Liver (tissue), 3 donors: ENCODE measurements around the gene NOS1.

ENCODE experiments used
- JUND ChIP-seq, 2 donors: IDR thresholded peaks; 2 replicates each; pipeline ENCODE4 v1.6.1; 2016; ENCODE audit warnings: antibody characterized with exemption in 2 of 2
- NR2F2 ChIP-seq: IDR thresholded peaks from 2 replicates; pipeline ENCODE4 v1.6.1; 2016; ENCODE audit warnings: antibody characterized with exemption
- RAD21 ChIP-seq, 2 donors: IDR thresholded peaks; 2 replicates each; pipeline ENCODE4 v1.6.1; 2016; ENCODE audit warnings: antibody characterized with exemption in 2 of 2, mild to moderate bottlenecking in 2 of 2
- TF ChIP-seq, protein P1 (sequence below): fragments of 150-350 bp; IDR thresholded peaks from 2 replicates; pipeline ENCODE4 v1.5.1; 2017; ENCODE audit warnings: improper control_type of control experiment, low read depth, low read length; ENCODE audit not compliant: missing input control
- TF ChIP-seq, protein P2 (sequence below): IDR thresholded peaks from 2 replicates; pipeline ENCODE4 v1.6.1; 2016; ENCODE audit warnings: antibody characterized with exemption
- TF ChIP-seq, protein P3 (sequence below): IDR thresholded peaks from 2 replicates; pipeline ENCODE4 v1.6.1; 2016; ENCODE audit warnings: antibody characterized with exemption
- TF ChIP-seq, protein P4 (sequence below): IDR thresholded peaks from 2 replicates; pipeline ENCODE4 v1.6.1; 2016; ENCODE audit warnings: antibody characterized with exemption, mild to moderate bottlenecking
- donor health status: healthy.
- donor health status: healthy.

DNA sequence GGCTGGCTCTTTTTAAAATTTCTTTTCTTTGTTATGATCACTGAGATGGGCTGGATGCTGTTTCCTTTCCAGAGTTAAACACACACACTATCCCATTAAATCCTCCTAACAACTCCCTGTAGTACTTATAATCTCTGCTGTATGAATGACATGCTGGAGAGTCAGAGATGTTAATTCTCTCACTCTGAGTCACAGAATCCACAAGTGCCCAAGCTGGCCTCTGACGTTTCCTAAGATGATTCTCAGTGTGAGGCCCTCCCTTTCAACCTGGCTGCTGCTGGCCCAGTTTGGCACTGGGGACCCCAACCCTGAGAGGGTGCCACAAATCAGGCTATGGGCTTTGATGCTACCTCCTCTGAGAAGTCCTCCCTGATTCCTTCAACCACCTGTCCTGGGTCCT lies 5.4 kb downstream of the NOS1 start:
- TF ChIP-seq, protein P1, sequence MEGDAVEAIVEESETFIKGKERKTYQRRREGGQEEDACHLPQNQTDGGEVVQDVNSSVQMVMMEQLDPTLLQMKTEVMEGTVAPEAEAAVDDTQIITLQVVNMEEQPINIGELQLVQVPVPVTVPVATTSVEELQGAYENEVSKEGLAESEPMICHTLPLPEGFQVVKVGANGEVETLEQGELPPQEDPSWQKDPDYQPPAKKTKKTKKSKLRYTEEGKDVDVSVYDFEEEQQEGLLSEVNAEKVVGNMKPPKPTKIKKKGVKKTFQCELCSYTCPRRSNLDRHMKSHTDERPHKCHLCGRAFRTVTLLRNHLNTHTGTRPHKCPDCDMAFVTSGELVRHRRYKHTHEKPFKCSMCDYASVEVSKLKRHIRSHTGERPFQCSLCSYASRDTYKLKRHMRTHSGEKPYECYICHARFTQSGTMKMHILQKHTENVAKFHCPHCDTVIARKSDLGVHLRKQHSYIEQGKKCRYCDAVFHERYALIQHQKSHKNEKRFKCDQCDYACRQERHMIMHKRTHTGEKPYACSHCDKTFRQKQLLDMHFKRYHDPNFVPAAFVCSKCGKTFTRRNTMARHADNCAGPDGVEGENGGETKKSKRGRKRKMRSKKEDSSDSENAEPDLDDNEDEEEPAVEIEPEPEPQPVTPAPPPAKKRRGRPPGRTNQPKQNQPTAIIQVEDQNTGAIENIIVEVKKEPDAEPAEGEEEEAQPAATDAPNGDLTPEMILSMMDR: no peak
- TF ChIP-seq, protein P2, sequence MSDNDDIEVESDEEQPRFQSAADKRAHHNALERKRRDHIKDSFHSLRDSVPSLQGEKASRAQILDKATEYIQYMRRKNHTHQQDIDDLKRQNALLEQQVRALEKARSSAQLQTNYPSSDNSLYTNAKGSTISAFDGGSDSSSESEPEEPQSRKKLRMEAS: no peak
- TF ChIP-seq RAD21 (IDR thresholded peaks at IDR 0.05) (no peak), NR2F2 (no peak), JUND (IDR thresholded peaks at IDR 0.05) (no peak)
- TF ChIP-seq, protein P3, sequence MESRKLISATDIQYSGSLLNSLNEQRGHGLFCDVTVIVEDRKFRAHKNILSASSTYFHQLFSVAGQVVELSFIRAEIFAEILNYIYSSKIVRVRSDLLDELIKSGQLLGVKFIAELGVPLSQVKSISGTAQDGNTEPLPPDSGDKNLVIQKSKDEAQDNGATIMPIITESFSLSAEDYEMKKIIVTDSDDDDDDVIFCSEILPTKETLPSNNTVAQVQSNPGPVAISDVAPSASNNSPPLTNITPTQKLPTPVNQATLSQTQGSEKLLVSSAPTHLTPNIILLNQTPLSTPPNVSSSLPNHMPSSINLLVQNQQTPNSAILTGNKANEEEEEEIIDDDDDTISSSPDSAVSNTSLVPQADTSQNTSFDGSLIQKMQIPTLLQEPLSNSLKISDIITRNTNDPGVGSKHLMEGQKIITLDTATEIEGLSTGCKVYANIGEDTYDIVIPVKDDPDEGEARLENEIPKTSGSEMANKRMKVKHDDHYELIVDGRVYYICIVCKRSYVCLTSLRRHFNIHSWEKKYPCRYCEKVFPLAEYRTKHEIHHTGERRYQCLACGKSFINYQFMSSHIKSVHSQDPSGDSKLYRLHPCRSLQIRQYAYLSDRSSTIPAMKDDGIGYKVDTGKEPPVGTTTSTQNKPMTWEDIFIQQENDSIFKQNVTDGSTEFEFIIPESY: no peak
- TF ChIP-seq, protein P4, sequence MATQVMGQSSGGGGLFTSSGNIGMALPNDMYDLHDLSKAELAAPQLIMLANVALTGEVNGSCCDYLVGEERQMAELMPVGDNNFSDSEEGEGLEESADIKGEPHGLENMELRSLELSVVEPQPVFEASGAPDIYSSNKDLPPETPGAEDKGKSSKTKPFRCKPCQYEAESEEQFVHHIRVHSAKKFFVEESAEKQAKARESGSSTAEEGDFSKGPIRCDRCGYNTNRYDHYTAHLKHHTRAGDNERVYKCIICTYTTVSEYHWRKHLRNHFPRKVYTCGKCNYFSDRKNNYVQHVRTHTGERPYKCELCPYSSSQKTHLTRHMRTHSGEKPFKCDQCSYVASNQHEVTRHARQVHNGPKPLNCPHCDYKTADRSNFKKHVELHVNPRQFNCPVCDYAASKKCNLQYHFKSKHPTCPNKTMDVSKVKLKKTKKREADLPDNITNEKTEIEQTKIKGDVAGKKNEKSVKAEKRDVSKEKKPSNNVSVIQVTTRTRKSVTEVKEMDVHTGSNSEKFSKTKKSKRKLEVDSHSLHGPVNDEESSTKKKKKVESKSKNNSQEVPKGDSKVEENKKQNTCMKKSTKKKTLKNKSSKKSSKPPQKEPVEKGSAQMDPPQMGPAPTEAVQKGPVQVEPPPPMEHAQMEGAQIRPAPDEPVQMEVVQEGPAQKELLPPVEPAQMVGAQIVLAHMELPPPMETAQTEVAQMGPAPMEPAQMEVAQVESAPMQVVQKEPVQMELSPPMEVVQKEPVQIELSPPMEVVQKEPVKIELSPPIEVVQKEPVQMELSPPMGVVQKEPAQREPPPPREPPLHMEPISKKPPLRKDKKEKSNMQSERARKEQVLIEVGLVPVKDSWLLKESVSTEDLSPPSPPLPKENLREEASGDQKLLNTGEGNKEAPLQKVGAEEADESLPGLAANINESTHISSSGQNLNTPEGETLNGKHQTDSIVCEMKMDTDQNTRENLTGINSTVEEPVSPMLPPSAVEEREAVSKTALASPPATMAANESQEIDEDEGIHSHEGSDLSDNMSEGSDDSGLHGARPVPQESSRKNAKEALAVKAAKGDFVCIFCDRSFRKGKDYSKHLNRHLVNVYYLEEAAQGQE: no peak
